Loucy (cell line): ENCODE data around the gene EZH2.

Source experiments
- H2AFZ ChIP-seq: fragments of 200-600 bp; sonication (generic); 2 replicates; pipeline ENCODE4 v1.6.0; 2016; ENCODE audit warnings: antibody characterized with exemption, mild to moderate bottlenecking, low read length, moderate library complexity
- H3F3A ChIP-seq: fragments of 200-600 bp; 2 replicates; pipeline ENCODE4 v1.6.0; 2016; ENCODE audit warnings: antibody characterized with exemption, low read depth, mild to moderate bottlenecking
- H3K27me3 ChIP-seq: fragments of 200-600 bp; sonication (generic); 2 replicates; pipeline ENCODE4 v1.6.1; 2014; ENCODE audit warnings: low read length, mild to moderate bottlenecking; ENCODE audit not compliant: insufficient read depth, poor library complexity, severe bottlenecking
- H3K36me3 ChIP-seq: fragments of 200-600 bp; sonication (generic); 2 replicates; pipeline ENCODE4 v1.6.1; 2016; ENCODE audit warnings: low read length; ENCODE audit not compliant: insufficient read depth
- H3K4me1 ChIP-seq: fragments of 200-600 bp; sonication (generic); 2 replicates; pipeline ENCODE4 v1.5.1; 2014; ENCODE audit warnings: low read length, mild to moderate bottlenecking; ENCODE audit not compliant: insufficient read depth, poor library complexity, severe bottlenecking
- H3K4me2 ChIP-seq: fragments of 200-600 bp; sonication (generic); 2 replicates; pipeline ENCODE4 v1.6.0; 2014; ENCODE audit warnings: antibody characterized with exemption, low read length, low read depth, mild to moderate bottlenecking; ENCODE audit not compliant: poor library complexity, severe bottlenecking
- H3K4me3 ChIP-seq: fragments of 200-600 bp; sonication (generic); 2 replicates; pipeline ENCODE4 v1.5.1; 2014; ENCODE audit warnings: low read length, mild to moderate bottlenecking, mixed read lengths; ENCODE audit not compliant: poor library complexity, severe bottlenecking
- H3K79me2 ChIP-seq: fragments of 200-600 bp; sonication (generic); 2 replicates; pipeline ENCODE4 v1.6.1; 2014; ENCODE audit warnings: low read length; ENCODE audit not compliant: insufficient read depth
- H3K9ac ChIP-seq: fragments of 200-600 bp; sonication (generic); 2 replicates; pipeline ENCODE4 v1.6.0; 2014; ENCODE audit warnings: mild to moderate bottlenecking, low read depth, low read length, moderate library complexity; ENCODE audit not compliant: poor library complexity, severe bottlenecking
- H3K9me2 ChIP-seq: fragments of 200-600 bp; sonication (generic); replicated peaks from 2 replicates; pipeline ENCODE4 v1.6.1; 2016; ENCODE audit warnings: low read depth, low read length, mixed read lengths
- H3K9me3 ChIP-seq: fragments of 200-600 bp; sonication (generic); 2 replicates; pipeline ENCODE4 v1.6.1; 2014; ENCODE audit warnings: mild to moderate bottlenecking, antibody characterized with exemption, low read length, low read depth; ENCODE audit not compliant: insufficient read depth
- H4K20me1 ChIP-seq: fragments of 200-600 bp; sonication (generic); 2 replicates; pipeline ENCODE4 v1.6.0; 2014; ENCODE audit warnings: antibody characterized with exemption, low read length, mild to moderate bottlenecking; ENCODE audit not compliant: insufficient read depth, poor library complexity, severe bottlenecking
- CTCF ChIP-seq: fragments of 200-600 bp; sonication (generic); conservative IDR thresholded peaks from 2 replicates; pipeline ENCODE4 v1.5.1; 2014; ENCODE audit warnings: mild to moderate bottlenecking, antibody characterized with exemption, low read length
- EZH2phosphoT487 ChIP-seq: fragments of 200-600 bp; IDR thresholded peaks from 2 replicates; pipeline ENCODE4 v1.6.1; 2018; ENCODE audit warnings: antibody characterized with exemption, mild to moderate bottlenecking, moderate library complexity, borderline replicate concordance

The EZH2 gene

GRCh38 chr7:148867596-148868377 is 16.3 kb downstream of the EZH2 start:
- Histone ChIP-seq H3K36me3 (no peaks in the 10 kb centered on the region), H2AFZ (no peak overlapping the region), H3K27me3 (no peaks in the 10 kb centered on the region), H3K4me2 (no peak overlapping the region), H3K4me1 (no peaks in the 10 kb centered on the region), H3K79me2 (no peaks in the 10 kb centered on the region), H3K9me2 (no peaks in the 10 kb centered on the region), H3K9ac (no peak overlapping the region), H4K20me1 (no peaks in the 10 kb centered on the region), H3K4me3 (no peak overlapping the region), H3F3A (no peaks in the 10 kb centered on the region), H3K9me3 (no peaks in the 10 kb centered on the region)
- TF ChIP-seq EZH2phosphoT487, result no peak
- TF ChIP-seq CTCF, result no peak

GRCh38 chr7:148866362-148866761 is 17.7 kb downstream of the EZH2 start:
- H4K20me1 ChIP-seq, result no peaks in the 10 kb centered on the region
- no peaks in the 10 kb centered on the region for H3K9me2 ChIP-seq
- H3K9ac ChIP-seq, result no peak overlapping the region
- TF ChIP-seq EZH2phosphoT487, result no peak
- no peak for TF ChIP-seq CTCF
- H3K9me3 ChIP-seq, result no peaks in the 10 kb centered on the region
- H2AFZ ChIP-seq, result no peak overlapping the region
- no peaks in the 10 kb centered on the region for H3K27me3 ChIP-seq
- H3K79me2 ChIP-seq, result no peaks in the 10 kb centered on the region
- H3K4me1 ChIP-seq, result no peaks in the 10 kb centered on the region
- H3F3A ChIP-seq, result no peaks in the 10 kb centered on the region
- no peaks in the 10 kb centered on the region for H3K36me3 ChIP-seq
- no peak overlapping the region for H3K4me3 ChIP-seq
- H3K4me2 ChIP-seq, result no peak overlapping the region

- Histone ChIP-seq H3K9me2 (no peaks in the 10 kb centered on the region), H3K4me3 (no peak overlapping the region), H2AFZ (no peak overlapping the region), H3K4me2 (no peak overlapping the region), H3K4me1 (no peaks in the 10 kb centered on the region), H3K9ac (no peak overlapping the region), H3K9me3 (no peaks in the 10 kb centered on the region), H3K36me3 (no peaks in the 10 kb centered on the region), H3K27me3 (no peaks in the 10 kb centered on the region), H4K20me1 (no peaks in the 10 kb centered on the region), H3K79me2 (no peaks in the 10 kb centered on the region), H3F3A (no peaks in the 10 kb centered on the region)
- TF ChIP-seq CTCF (no peak), EZH2phosphoT487 (no peak)
These were observed 18.8 kb downstream of the EZH2 start for GRCh38 chr7:148865283-148865682.
